Measurements from ENCODE around the gene ADGRG4. TPM values are rescaled to one million over a fixed set of nuclear protein-coding genes. Genes with fewer than 3 reads are reported as not detected.
"Not testable (repeated sequence)": the region's sequence is repeated elsewhere in the genome, so short reads cannot be mapped to it uniquely, and the experiment has no call there.

The ADGRG4 gene, protein sequence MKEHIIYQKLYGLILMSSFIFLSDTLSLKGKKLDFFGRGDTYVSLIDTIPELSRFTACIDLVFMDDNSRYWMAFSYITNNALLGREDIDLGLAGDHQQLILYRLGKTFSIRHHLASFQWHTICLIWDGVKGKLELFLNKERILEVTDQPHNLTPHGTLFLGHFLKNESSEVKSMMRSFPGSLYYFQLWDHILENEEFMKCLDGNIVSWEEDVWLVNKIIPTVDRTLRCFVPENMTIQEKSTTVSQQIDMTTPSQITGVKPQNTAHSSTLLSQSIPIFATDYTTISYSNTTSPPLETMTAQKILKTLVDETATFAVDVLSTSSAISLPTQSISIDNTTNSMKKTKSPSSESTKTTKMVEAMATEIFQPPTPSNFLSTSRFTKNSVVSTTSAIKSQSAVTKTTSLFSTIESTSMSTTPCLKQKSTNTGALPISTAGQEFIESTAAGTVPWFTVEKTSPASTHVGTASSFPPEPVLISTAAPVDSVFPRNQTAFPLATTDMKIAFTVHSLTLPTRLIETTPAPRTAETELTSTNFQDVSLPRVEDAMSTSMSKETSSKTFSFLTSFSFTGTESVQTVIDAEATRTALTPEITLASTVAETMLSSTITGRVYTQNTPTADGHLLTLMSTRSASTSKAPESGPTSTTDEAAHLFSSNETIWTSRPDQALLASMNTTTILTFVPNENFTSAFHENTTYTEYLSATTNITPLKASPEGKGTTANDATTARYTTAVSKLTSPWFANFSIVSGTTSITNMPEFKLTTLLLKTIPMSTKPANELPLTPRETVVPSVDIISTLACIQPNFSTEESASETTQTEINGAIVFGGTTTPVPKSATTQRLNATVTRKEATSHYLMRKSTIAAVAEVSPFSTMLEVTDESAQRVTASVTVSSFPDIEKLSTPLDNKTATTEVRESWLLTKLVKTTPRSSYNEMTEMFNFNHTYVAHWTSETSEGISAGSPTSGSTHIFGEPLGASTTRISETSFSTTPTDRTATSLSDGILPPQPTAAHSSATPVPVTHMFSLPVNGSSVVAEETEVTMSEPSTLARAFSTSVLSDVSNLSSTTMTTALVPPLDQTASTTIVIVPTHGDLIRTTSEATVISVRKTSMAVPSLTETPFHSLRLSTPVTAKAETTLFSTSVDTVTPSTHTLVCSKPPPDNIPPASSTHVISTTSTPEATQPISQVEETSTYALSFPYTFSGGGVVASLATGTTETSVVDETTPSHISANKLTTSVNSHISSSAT (N-terminal part only)
- polyA plus RNA-seq (2011; rRNA removed) (not detected in 2 replicates), polyA minus RNA-seq (2011; rRNA and poly(A)+ RNA removed) (not detected in 2 replicates)

DNA sequence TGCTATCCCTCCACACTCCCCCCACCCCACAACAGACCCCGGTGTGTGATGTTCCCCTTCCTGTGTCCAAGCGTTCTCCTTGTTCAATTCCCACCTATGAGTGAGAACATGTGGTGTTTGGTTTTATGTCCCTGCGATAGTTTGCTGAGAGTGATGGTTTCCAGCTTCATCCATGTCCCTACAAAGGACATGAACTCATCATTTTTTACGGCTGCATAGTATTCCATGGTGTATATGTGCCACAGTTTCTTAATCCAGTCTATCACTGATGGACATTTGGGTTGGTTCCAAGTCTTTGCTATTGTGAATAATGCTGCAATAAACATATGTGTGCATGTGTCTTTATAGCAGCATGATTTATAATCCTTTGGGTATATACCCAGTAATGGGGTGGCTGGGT, at the start of gene ADGRG4:
ADGRG4 (plus strand) TSS at position 243 of the 400 bp plus-strand sequence. CDS start 7,815 bp downstream, outside the sequence.
- CTCF ChIA-PET; H3K9me3 ChIP-seq (ENCODE audit: control insufficient read depth, insufficient read depth, low read length); POLR2A ChIA-PET; H3K4me3 ChIP-seq (ENCODE audit: low read depth, low read length); H3K27ac ChIP-seq (ENCODE audit: low read depth, low read length); DNase-seq (ENCODE audit: low read depth, low spot score); H3K27me3 ChIP-seq (ENCODE audit: control insufficient read depth, insufficient read depth, low read length): not testable (repeated sequence)

DNA sequence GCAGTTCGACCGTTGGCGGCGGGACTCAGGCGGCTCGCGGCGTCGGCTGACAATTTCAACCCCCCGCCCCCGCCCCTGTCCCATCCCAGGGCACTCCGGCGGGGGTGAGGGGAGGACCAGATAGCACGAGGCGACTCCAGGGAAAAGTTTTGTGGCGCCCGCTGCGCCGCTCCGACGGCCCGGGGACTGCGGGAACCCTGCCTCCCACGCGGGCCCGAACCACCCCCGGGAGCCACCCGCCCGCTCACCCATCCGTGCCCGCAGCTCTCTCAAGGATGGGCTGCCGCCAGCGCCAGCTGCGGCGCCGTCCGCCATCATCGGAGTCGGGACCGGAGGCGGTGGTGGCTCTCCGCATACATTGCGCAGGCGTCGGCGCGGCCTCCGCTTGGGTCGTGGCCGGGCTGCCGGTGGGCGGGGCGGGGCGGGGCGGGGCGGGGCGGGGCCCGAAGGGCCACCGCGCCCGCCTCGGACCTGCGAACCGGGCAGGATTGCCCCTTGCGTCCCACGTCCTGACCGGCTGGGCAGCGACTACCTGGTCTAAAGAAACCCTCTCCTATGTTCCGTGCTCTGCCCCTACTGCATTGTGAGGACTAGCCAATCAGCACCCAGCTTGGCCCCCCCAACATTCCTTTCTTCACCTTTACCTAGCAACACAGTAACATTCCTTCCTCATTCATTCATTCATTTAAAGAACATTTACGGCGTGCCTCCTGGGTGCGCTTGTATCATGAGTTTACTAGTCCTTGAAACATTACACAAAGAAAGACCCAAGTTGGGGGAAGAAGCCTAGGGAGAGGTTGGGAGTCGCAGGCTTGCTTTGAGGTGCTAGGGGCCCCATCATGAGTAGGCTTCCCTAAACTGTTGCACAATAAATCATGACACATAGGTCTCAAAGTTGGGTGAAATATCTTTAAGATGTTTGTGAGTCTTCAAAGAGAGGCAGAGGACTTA, 49.4 kb upstream of the ADGRG4 start, which contains the start of gene MAP7D3:
MAP7D3 (minus strand) TSS at position 360 of the 951 bp plus-strand sequence; CDS start at position 318, 42 bp downstream.
- POLR2A ChIA-PET, result interaction anchor here (0.6 kb wide), 1 partner anchor 20 kb away, joined by 7 read pairs; no protein-coding TSS in a partner anchor

DNA sequence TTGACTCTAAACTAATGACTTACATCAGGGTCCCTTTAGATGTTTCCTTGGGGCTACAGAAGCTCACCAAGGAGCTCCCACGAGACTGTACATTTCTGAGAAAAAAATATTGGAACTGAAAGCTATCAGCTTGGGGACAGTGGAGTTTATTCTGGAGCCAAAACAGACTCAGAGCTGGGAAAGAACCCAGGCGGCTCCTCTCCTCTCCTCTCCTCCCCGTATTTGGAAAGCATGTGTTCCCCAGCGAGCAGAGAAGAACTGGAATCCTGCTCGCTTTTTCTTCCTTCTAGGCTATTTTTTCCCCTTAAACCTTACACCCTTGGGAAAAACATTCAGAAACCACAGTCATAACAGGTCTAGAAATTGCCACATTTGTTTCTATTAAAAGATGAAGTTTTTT, 45.2 kb upstream of the ADGRG4 start:
- Histone ChIP-seq H3K9me3 (ENCODE audit: control insufficient read depth, insufficient read depth, low read length) (no peaks in the 10 kb centered on the region), H3K27ac (ENCODE audit: low read depth, low read length) (no peak overlapping the region), H3K4me3 (ENCODE audit: low read depth, low read length) (no peak overlapping the region), H3K27me3 (ENCODE audit: control insufficient read depth, insufficient read depth, low read length) (no peaks in the 10 kb centered on the region)
- CTCF ChIA-PET, result interaction anchor here (2.0 kb wide), 1 partner anchor 13 kb away, joined by 9 read pairs; no protein-coding TSS in a partner anchor
- POLR2A ChIA-PET, result no interaction called here
- TF ChIP-seq, protein P1, sequence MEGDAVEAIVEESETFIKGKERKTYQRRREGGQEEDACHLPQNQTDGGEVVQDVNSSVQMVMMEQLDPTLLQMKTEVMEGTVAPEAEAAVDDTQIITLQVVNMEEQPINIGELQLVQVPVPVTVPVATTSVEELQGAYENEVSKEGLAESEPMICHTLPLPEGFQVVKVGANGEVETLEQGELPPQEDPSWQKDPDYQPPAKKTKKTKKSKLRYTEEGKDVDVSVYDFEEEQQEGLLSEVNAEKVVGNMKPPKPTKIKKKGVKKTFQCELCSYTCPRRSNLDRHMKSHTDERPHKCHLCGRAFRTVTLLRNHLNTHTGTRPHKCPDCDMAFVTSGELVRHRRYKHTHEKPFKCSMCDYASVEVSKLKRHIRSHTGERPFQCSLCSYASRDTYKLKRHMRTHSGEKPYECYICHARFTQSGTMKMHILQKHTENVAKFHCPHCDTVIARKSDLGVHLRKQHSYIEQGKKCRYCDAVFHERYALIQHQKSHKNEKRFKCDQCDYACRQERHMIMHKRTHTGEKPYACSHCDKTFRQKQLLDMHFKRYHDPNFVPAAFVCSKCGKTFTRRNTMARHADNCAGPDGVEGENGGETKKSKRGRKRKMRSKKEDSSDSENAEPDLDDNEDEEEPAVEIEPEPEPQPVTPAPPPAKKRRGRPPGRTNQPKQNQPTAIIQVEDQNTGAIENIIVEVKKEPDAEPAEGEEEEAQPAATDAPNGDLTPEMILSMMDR (IDR thresholded peaks at IDR 0.05; ENCODE audit: low read depth, low read length), result no peak
- no peak for DNase-seq (ENCODE audit: low read depth, low spot score)

More for the DNA sequence above, 49.4 kb upstream of the ADGRG4 start, which contains the start of gene MAP7D3:
- Histone ChIP-seq H3K9me3 (ENCODE audit: control insufficient read depth, insufficient read depth, low read length) (no peaks in the 10 kb centered on the region), H3K4me3 (ENCODE audit: low read depth, low read length) (peak within 1 kb of the TSS; percentile 68), H3K27ac (ENCODE audit: low read depth, low read length) (no peak within 1 kb of the TSS), H3K27me3 (ENCODE audit: control insufficient read depth, insufficient read depth, low read length) (no peaks in the 10 kb centered on the region)
- TF ChIP-seq, protein P1 (IDR thresholded peaks at IDR 0.05; ENCODE audit: low read depth, low read length), result no peak
- CTCF ChIA-PET, result no interaction called here
- no peak for DNase-seq (ENCODE audit: low read depth, low spot score)

DNA sequence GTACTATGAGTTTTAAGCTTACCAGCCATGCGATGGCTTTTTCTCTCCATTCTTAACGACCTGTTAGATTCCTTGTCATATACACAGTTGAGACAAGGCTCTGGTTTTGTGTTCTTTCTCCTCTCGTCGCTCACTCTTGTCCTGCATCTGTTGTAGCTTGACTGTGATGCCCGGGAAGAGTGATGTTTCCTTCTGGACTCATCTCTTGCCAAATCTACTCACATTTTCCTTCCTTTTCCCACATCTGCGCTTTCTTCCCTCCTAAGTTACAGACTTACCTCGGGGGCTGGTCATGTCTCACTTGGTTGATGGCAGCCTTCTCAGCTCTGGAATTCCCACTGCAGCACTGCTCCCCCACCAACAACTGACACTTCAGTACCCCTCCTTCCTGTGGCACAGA, 44.7 kb upstream of the ADGRG4 start:
- no peaks in the 10 kb centered on the region for H3K27me3 ChIP-seq (ENCODE audit: control insufficient read depth, insufficient read depth, low read length)
- TF ChIP-seq, protein P1 (IDR thresholded peaks at IDR 0.05; ENCODE audit: low read depth, low read length), result no peak
- no peak overlapping the region for H3K4me3 ChIP-seq (ENCODE audit: low read depth, low read length)
- no peaks in the 10 kb centered on the region for H3K9me3 ChIP-seq (ENCODE audit: control insufficient read depth, insufficient read depth, low read length)
- H3K27ac ChIP-seq (ENCODE audit: low read depth, low read length), result no peak overlapping the region
- no peak for DNase-seq (ENCODE audit: low read depth, low spot score)
- ChIA-PET POLR2A (no interaction called here), CTCF (interaction anchor here (2.0 kb wide), 1 partner anchor 13 kb away, joined by 9 read pairs; no protein-coding TSS in a partner anchor)

All from AG04450 (cell line).